Ammon's horn (tissue), 1 donor: ENCODE data around the gene XYLT1.
"Not testable (repeated sequence)": the region's sequence is repeated elsewhere in the genome, so short reads cannot be mapped to it uniquely, and the experiment has no call there.

Experiments used
- DNase-seq: peaks from one replicate; pipeline ENCODE4 v3.0.0-alpha.2; 2016; ENCODE audit warnings: low spot score

The XYLT1 gene

GRCh38 chr16:17431968-17432625 is 38.7 kb downstream of the XYLT1 start:
- DNase-seq = no peak

GRCh38 chr16:17431012-17431411 is 39.7 kb downstream of the XYLT1 start:
- no peak for DNase-seq

DNA sequence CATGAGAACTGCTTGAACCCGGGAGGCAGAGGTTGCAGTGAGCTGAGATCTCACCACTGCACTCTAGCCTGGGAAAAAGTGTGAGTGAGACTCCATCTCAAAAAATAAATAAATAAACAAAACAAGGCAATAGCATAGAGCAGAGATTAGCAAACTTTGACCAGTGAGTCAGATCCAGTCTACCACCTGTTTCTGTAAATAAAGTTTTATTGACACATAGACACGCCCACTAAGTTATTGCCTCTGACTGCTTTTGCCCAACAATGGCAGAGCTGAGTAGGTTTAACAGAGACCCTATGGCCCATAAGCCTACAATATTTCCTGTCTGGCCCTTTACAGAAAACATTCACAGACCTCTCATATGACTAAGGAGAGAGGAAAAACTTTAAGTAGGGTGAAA is 44.3 kb downstream of the XYLT1 start:
- DNase-seq = no peak

GRCh38 chr16:17424771-17425170 is 46.0 kb downstream of the XYLT1 start:
- DNase-seq = no peak

DNA sequence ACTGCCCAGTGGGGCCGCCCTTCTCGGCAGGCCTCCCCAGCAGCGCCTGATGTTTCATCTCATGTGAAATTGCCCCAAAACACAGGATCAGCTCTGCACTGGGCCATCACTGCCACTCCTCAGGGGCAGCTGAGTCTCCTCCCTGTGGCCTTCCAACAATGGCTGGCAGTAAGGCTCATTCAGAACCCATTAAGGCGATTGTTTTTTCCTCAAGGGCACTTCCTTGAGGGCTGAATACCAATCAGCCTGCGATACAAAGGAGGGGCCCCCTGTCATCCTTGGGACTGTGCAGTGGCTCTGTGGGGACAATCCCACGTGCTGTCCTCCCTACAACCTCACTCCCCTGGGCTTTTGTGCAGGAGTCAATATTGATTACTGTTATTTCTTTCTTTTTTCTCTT is 47.5 kb downstream of the XYLT1 start:
- no peak for DNase-seq

GRCh38 chr16:17420816-17421215 is 49.9 kb downstream of the XYLT1 start:
- no peak for DNase-seq

DNA sequence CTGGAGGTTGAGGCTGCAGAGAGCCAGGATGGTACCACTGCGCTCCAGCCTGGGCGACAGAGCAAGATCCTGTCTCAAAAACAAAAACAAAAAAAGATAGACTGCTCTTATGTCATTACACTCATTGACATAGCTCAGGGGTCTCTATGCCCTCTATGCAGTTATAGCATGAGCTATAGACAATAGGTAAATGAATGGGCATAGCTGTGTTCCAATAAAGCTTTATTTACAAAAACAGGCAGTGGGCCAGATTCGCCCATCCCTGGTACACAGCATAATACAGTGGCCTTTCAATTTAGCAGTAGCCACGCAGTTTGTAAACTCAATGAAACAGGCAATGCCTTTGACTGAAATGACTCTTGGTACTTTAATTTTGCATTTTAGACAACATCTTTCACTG is 51.5 kb downstream of the XYLT1 start:
- DNase-seq = no peak

GRCh38 chr16:17417740-17418139 is 53.0 kb downstream of the XYLT1 start:
- DNase-seq = no peak

GRCh38 chr16:17416461-17417311 is 54.1 kb downstream of the XYLT1 start:
- DNase-seq = peak; percentile 83

DNA sequence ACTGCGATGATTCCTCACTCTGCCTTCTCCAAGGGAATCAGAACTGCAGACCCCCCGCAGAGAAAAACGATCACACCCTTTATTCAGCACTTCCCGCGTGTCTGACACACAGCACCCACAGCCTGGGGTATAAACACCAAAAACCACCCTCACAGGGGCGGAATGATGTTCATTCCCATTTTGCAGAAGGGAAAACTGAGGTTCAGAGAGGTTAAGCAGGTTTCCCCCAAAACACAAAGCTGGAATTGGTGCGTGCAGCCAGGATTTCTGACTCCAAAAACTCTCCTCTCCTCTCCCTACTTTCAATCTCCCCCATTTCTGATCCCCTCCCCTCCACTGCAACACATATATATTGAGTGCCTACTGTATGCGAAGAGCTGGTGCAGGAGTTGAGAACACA is 55.8 kb downstream of the XYLT1 start:
- no peak for DNase-seq

DNA sequence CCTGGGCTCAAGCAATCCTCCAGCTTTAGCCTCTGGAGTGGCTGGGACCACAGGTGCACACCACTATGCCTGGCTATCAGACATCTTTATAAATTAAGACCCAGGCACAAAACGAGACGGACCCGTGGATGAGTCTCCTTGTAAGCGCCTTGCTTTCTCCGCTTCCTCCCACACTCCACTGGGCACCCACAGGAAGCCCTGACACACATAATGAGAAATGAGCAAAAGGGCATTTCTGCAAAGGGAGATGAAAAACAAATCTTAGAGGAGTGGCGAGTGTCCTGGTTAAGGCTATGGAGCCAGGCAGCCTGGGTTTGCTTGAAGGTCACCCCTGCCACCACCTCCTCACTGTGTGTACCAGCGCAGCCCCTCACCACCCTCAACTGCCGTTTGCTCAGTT is 56.3 kb downstream of the XYLT1 start:
- DNase-seq = no peak

DNA sequence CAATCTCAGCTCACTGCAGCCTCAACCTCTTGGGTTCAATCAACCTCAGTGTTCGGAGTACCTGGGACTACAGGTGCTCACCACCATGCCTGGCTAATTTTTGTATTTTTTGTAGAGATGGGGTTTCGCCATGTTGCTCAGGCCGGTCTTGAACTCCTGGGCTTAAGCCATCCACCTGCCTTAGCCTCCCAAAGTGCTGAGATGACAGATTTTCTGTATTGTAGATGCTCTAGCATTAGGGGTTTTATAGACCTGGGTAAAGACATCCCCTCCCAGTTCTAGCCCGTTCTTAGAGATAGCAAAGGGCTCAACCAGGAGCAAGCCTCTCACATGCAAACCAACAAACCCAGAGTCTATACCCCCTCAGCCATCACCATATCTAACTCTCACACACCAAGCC is 57.3 kb downstream of the XYLT1 start:
- DNase-seq = no peak

DNA sequence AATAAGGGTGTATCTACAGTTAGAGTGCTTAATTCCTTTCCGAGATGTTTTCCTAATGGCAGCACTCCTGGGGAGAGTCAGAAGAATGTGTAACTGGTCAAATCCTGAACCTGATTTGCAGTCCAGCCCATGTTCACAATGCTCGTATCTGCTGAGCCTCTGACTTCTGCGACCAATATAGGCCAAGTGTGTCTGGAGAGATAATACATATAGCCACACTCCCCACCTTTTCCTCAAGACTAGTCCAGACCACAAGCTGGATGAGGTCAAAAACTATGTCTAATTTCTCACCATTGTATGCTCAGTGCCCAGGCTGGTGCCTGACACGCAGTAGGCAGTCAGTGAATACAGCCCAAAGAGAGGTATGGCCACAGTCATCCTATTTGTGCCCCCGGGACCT is 58.0 kb downstream of the XYLT1 start:
- DNase-seq = no peak

DNA sequence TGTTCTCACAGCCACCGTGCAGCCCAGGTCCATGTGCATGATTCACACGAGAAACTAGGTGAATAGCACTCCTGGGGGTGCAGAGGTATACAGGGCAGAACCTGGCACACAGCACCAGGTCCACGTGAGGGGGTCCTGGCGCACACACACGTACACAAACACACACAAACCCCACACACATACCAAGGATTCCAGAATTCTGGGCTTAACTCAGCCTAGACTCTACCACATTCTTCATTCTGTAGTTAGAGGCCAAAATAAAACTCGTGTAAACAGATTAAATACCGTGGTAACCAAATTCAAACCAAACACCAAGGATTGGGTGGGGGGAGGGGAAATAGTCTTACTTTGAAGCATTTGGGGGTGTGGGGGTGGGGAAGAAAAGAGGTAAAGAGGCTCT is 58.5 kb downstream of the XYLT1 start:
- no peak for DNase-seq

DNA sequence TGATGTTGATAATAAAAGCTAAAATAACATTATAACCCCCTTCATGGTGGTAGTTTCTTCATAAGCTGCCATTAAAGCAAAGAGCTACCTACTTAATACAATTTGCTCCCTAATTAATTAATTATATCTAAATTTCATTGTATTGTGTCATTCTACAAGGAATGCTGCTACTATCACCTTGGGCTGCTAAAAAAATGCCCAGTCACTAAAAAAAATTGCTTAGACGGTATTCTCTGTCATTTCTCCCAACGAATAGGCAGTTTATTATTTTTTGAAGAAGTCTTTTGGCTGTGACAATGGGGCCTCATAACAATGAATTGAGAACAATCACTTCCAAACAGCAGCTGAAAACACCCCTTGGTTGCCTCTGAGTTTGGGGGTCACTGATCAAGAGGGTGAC is 59.5 kb downstream of the XYLT1 start:
- no peak for DNase-seq

DNA sequence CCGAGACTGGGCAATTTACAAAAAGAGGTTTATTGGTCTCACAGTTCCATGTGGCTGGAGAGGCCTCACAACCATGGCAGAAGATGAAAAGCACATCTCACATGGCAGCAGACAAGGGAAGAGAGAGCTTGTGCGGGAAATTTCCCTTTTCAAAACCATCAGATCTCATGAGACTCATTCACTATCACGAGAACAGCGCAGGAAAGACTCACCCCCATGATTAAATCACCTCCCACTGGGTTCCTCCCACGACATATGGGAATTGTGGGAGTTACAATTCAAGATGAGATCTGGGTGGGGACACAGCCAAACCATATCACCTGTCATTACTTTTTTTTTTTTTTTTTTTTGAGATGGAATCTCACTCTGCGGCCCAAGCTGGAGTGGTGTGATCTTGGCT is 60.4 kb downstream of the XYLT1 start:
- DNase-seq = not testable (repeated sequence)

DNA sequence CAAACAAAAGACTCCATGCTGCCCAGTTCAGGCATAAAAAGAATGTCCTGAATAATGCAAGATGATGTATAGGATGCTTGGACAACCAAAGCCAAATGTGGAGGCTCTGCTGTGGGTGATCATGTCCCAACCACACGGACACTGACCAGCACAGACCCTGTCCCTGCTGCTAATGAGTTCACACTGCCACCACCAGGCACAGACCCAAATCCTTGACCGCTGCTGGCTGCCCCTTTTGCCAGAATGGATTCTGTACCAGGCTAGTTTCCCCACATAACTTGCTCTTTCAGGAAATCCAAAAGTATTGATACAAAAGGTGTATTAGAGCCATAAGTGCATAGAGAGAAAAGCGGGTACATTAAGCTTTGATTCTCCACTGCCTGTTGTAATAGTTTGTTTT is 60.9 kb downstream of the XYLT1 start:
- DNase-seq = peak; percentile 80

DNA sequence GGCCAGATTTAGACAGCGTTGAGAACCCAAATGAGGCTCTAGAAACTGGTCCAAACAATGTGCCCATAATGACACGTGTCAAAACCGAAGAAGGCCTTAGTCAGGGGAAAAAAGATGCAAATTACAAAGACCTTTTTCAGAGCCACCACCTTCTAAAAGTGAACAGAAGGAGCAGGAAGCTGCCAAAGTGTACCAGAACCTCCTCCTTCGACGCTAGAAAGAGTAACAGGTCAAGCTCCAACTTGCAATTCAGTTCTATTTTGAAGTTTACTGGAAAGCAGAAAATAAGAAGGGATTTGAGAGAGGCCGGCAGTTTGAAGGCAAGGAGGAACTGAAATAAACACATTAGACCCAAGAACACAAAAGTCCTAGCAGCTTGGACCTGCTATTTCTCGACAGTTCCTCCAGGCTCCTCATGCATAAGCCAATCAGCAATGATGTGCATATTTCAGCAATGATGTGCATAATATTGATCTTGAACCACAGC is 61.8 kb downstream of the XYLT1 start:
- no peak for DNase-seq

GRCh38 chr16:17408296-17408695 is 62.5 kb downstream of the XYLT1 start:
- no peak for DNase-seq

DNA sequence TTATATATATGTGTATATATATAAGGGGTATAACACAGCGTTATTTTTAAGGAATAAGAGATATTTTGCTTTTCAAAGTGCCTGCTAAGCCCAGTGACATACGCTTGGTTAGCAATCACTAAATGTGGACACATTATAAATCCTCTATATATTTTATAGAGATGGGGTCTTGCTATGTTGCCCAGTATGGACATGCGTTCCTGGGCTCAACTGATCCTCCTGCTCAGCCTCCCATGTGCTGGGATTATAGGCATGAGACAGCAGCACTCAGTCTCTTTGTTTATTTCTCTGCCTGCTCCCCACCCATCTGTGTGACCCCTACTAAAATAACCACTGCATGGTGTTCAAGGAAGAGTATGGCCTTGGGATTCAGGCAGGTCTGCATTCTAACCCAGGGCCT is 63.4 kb downstream of the XYLT1 start:
- DNase-seq = no peak

DNA sequence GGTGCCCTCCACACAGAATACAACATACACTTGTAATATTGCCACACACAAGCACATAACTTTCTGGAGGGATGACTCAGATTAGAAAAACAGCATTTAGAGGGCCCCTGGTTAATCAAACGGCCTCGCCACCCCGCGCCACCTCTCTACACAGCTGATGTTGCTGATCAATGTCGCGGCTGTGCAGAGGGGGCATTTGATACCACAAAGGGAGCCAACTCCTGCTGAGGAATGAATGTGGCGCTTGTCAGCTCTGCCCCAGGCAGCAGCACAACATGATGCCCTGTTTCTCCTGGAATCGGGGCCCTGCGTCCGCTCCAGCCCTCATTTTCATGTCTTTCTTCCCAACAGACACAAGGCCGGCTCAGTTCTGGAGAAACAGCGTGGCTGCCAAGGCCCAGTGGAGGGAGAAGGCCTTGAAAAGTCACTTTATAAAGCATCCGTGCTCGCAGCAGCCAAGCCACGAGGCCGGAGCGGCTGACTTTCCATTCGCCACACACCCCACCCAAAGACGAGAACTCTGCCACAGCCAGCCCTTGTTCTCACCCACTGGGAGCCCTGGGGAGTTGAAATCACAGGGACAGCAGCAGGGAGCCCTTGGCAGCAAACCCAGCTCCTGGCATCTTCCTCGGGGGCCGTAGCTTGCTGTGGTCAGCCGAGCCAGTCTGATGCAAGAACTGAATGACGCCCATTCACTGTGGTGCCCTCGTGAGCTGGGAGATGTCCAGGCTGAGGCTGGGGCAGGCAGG is 65.6 kb downstream of the XYLT1 start:
- DNase-seq = peak; percentile 97

- DNase-seq = no peak
These were observed 66.8 kb downstream of the XYLT1 start for GRCh38 chr16:17403859-17404545.
